Measurements from ENCODE around the gene RGS18. TPM values are rescaled to one million over a fixed set of nuclear protein-coding genes. Genes with fewer than 3 reads are reported as not detected.

The RGS18 gene
- total RNA-seq, 2 donors from 2014 or later, result 1.2 to 1.9 TPM

GRCh38 chr1:192175971-192176370 is 17.7 kb downstream of the RGS18 start:
- Histone ChIP-seq H3K27ac (no peak overlapping the region), H3K36me3 (no peaks in the 10 kb centered on the region), H3K4me3 (no peak overlapping the region), H3K4me1 (no peaks in the 10 kb centered on the region), H3K27me3 (no peaks in the 10 kb centered on the region), H3K9me3 (no peaks in the 10 kb centered on the region)
- no peak for TF ChIP-seq CTCF (IDR thresholded peaks at IDR 0.05)
- no peak for DNase-seq (ENCODE audit: low spot score)

DNA sequence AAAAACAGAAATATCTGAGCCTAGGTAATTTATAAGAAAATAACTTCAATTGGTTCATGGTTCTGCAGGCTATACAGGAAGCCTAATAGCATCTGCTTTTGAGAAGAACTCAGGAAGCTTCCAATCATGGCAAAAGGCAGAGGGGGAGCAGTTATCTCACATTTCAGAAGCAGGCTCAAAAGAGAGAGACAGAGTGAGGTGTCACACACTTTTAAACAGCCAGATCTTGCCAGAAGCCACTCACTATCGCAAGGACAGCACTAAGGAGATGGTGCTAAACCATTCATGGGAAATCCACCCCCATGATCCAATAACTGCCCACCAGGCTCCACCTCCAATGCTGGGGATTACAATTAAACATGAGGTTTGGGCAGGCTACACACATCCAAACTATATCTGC is 25.5 kb downstream of the RGS18 start:
- Histone ChIP-seq H3K9me3 (no peaks in the 10 kb centered on the region), H3K4me3 (no peak overlapping the region), H3K4me1 (no peaks in the 10 kb centered on the region), H3K27me3 (no peaks in the 10 kb centered on the region), H3K27ac (no peak overlapping the region), H3K36me3 (no peaks in the 10 kb centered on the region)
- no peak for DNase-seq (ENCODE audit: low spot score)
- TF ChIP-seq CTCF (IDR thresholded peaks at IDR 0.05), result no peak

- no peaks in the 10 kb centered on the region for H3K27me3 ChIP-seq
- no peak for TF ChIP-seq CTCF (IDR thresholded peaks at IDR 0.05)
- no peaks in the 10 kb centered on the region for H3K36me3 ChIP-seq
- no peak overlapping the region for H3K27ac ChIP-seq
- no peak for DNase-seq (ENCODE audit: low spot score)
- no peaks in the 10 kb centered on the region for H3K9me3 ChIP-seq
- H3K4me1 ChIP-seq, result no peaks in the 10 kb centered on the region
- no peak overlapping the region for H3K4me3 ChIP-seq
Observed at GRCh38 chr1:192186197-192186596, 27.9 kb downstream of the RGS18 start.

GRCh38 chr1:192190066-192190465 is 31.8 kb downstream of the RGS18 start:
- DNase-seq (ENCODE audit: low spot score), result no peak
- no peak for TF ChIP-seq CTCF (IDR thresholded peaks at IDR 0.05)
- H3K4me3 ChIP-seq, result no peak overlapping the region
- no peaks in the 10 kb centered on the region for H3K9me3 ChIP-seq
- H3K4me1 ChIP-seq, result no peaks in the 10 kb centered on the region
- no peak overlapping the region for H3K27ac ChIP-seq
- no peaks in the 10 kb centered on the region for H3K27me3 ChIP-seq
- no peaks in the 10 kb centered on the region for H3K36me3 ChIP-seq

GRCh38 chr1:192201303-192201702 is 43.0 kb downstream of the RGS18 start:
- Histone ChIP-seq H3K27ac (no peak overlapping the region), H3K36me3 (no peaks in the 10 kb centered on the region), H3K4me3 (no peak overlapping the region), H3K9me3 (no peaks in the 10 kb centered on the region), H3K4me1 (no peaks in the 10 kb centered on the region), H3K27me3 (no peaks in the 10 kb centered on the region)
- no peak for DNase-seq (ENCODE audit: low spot score)
- no peak for TF ChIP-seq CTCF (IDR thresholded peaks at IDR 0.05)

GRCh38 chr1:192224396-192224795 is 66.1 kb downstream of the RGS18 start:
- H3K4me1 ChIP-seq, result no peaks in the 10 kb centered on the region
- no peak for DNase-seq (ENCODE audit: low spot score)
- H3K36me3 ChIP-seq, result no peaks in the 10 kb centered on the region
- no peak for TF ChIP-seq CTCF (IDR thresholded peaks at IDR 0.05)
- H3K9me3 ChIP-seq, result no peaks in the 10 kb centered on the region
- no peak overlapping the region for H3K27ac ChIP-seq
- H3K4me3 ChIP-seq, result no peak overlapping the region
- no peaks in the 10 kb centered on the region for H3K27me3 ChIP-seq

All from right atrium auricular region (tissue), 2 donors.